Spleen (tissue), 11 donors: ENCODE measurements around the gene TRIM41. TPM values are rescaled to one million over a fixed set of nuclear protein-coding genes. Genes with fewer than 3 reads are reported as not detected.
A peak's percentile ranks its signal among the peaks of the same experiment; 100 is the strongest.

ENCODE experiments used
- DNase-seq: peaks from one replicate; pipeline ENCODE4 v3.0.0-alpha.2; 2020
- H3K27ac ChIP-seq, 8 donors: fragments of 200-600 bp; sonication (generic) in 7 of 8; 1 replicate in 4 of 8; 2 replicates in 4 of 8; pipeline versions ENCODE4 v1.5.0 to v1.8.0; 2016 to 2021; ENCODE audit warnings: inconsistent platforms in 4 of 8, mild to moderate bottlenecking in 4 of 8, moderate library complexity in 1 of 8
- H3K27me3 ChIP-seq, 7 donors: fragments of 200-600 bp; sonication (generic) in 6 of 7; replicated peaks in 1 of 7; 1 replicate in 4 of 7; 2 replicates in 3 of 7; pipeline versions ENCODE4 v1.5.0 to v1.8.0; 2016 to 2021; ENCODE audit warnings: inconsistent platforms in 3 of 7, mild to moderate bottlenecking in 1 of 7
- H3K36me3 ChIP-seq, 6 donors: fragments of 200-600 bp; sonication (generic) in 5 of 6; 1 replicate in 4 of 6; 2 replicates in 2 of 6; pipeline versions ENCODE4 v1.5.0 to v1.8.0; 2016 to 2021; ENCODE audit warnings: inconsistent platforms in 2 of 6
- H3K4me1 ChIP-seq, 6 donors: fragments of 200-600 bp; sonication (generic) in 5 of 6; 1 replicate in 3 of 6; 2 replicates in 3 of 6; pipeline versions ENCODE4 v1.5.0 to v1.8.0; 2016 to 2021; ENCODE audit warnings: inconsistent platforms in 3 of 6
- H3K4me3 ChIP-seq, 8 donors: fragments of 200-600 bp; sonication (generic) in 7 of 8; 1 replicate in 4 of 8; 2 replicates in 4 of 8; pipeline versions ENCODE4 v1.5.0 to v1.8.0; 2016 to 2021; ENCODE audit warnings: inconsistent platforms in 4 of 8, mild to moderate bottlenecking in 4 of 8, moderate library complexity in 2 of 8
- H3K9me3 ChIP-seq, 8 donors: fragments of 200-600 bp; sonication (generic) in 7 of 8; 1 replicate in 4 of 8; 2 replicates in 4 of 8; pipeline versions ENCODE4 v1.5.0 to v1.8.0; 2016 to 2021; ENCODE audit warnings: inconsistent platforms in 4 of 8
- POLR2A ChIP-seq, 3 donors: fragments of 450-650 bp; IDR thresholded peaks; one replicate each; pipeline ENCODE4 v1.5.1; 2017; ENCODE audit warnings: antibody characterized with exemption in 3 of 3, mild to moderate bottlenecking in 1 of 3
- POLR2AphosphoS5 ChIP-seq, 3 donors: sonication (generic); formaldehyde crosslinking; IDR thresholded peaks; one replicate each; pipeline ENCODE4 v1.5.1; 2017; ENCODE audit warnings: antibody characterized with exemption in 3 of 3
- WGBS, 5 donors: extraction: QIAGEN DNeasy Blood & Tissue Kit in 3 of 5; methylation state at CpG; one replicate each; pipeline versions ENCODE4 v1.1.5 to v1.1.7; 2013 to 2018; 5-methylcytosine and 5-hydroxymethylcytosine counted together
- intact Hi-C: fragments of 100-400 bp; cut with DNase I; formaldehyde crosslinking; loops from one replicate; pipeline ENCODE4 v1.15.0; 2023; ENCODE audit warnings: low total_unique reads
- polyA plus RNA-seq, 3 donors: library from polyadenylated mRNA; stranded (reverse); fragments of 200-250 nt; gene quantifications; one replicate each; pipeline ENCODE4 v1.2.1, GENCODE V29; 2013
- total RNA-seq, 7 donors: library from RNA; depleted of rRNA in 3 of 7; stranded (reverse); fragments of >200 nt in 3 of 7; fragmentation: NEBNext Ultra II Directional in 4 of 7; extraction: Animal tissue kit (Norgen Biotek cat#: 25700) in 4 of 7; gene quantifications; one replicate each; pipeline versions ENCODE4 v1.1.0 to v1.2.1, GENCODE V29; 2016 to 2021
- TF ChIP-seq, protein P1 (sequence below), 11 experiments: fragments of 200-600 bp in 7 of 11; fragments of 450-650 bp in 4 of 11; sonication (generic) in 4 of 11; IDR thresholded peaks in 8 of 11; conservative IDR thresholded peaks in 3 of 11; 1 replicate in 7 of 11; 2 replicates in 4 of 11; pipeline versions ENCODE4 v1.4.0 to v1.8.0; 2016 to 2021; ENCODE audit warnings: antibody characterized with exemption in 11 of 11, inconsistent platforms in 4 of 11, mild to moderate bottlenecking in 1 of 11
- donor health status: healthy with polysubstance abuse.
- donor health status: DM: no; HTN: no; CAD: no; lungs with moderate emphysema.
- donor health status: DM: no; HTN: no; CAD: no.
- donor health status: Bipolar disorder and iron deficiency.
- donor health status: healthy.
- donor health status: DM: no; HTN: no; CAD: no.
- donor health status: DM: yes; HTN: yes; CAD: no.

The TRIM41 gene
- total and polyA plus RNA-seq, 10 donors = 12.5 to 34.1 (median 24.6) TPM

DNA sequence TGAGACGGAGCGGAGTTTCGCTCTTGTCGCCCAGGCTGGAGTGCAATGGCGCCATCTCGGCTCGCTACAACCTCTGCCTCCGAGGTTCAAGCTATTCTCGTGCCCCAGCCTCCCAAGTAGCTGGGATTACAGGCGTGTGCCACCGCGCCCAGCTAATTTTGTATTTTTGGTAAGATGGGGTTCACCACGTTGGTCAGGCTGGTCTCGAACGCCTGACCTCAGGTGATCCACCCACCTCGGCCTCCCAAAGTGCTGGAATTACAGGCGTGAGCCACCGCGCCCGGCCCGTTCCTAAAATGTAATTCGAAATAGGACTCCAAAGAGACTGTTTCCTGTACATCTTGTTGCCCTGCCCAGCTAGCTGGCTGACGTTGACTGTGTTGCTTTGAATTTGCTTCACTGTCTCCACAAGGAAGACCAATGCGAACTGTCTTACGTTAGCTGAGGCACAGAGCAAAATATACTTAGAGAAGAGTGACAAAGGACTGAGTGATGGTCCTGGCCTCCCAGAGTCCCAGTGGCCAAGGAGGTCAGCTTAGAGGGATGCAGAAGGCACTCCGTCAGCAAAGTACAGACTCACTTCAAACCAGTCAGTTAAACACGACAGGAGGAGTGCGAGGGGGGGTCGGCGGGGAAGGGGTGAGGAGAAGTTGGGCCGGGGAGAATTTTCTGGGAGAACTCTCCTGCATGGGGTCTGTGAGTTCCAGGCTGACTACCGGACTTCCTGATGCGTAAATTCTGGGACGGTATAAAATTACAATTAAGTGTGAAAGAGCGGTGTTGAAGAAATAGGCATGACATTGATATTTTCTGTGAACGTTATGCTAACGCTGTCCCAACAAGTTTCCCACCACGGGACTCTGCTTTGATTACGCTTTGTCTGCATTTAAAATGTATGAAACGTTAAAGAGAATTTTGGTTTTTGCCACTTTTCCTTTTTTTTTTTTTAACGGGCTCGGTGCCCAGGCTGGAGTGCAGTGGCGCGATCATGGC, 6.8 kb upstream of the TRIM41 start:
- peak overlapping the region; percentile 43 to 71 (median 53) for H3K4me3 ChIP-seq
- TF ChIP-seq POLR2A (IDR thresholded peaks at IDR 0.05) = no peak
- TF ChIP-seq, protein P1, sequence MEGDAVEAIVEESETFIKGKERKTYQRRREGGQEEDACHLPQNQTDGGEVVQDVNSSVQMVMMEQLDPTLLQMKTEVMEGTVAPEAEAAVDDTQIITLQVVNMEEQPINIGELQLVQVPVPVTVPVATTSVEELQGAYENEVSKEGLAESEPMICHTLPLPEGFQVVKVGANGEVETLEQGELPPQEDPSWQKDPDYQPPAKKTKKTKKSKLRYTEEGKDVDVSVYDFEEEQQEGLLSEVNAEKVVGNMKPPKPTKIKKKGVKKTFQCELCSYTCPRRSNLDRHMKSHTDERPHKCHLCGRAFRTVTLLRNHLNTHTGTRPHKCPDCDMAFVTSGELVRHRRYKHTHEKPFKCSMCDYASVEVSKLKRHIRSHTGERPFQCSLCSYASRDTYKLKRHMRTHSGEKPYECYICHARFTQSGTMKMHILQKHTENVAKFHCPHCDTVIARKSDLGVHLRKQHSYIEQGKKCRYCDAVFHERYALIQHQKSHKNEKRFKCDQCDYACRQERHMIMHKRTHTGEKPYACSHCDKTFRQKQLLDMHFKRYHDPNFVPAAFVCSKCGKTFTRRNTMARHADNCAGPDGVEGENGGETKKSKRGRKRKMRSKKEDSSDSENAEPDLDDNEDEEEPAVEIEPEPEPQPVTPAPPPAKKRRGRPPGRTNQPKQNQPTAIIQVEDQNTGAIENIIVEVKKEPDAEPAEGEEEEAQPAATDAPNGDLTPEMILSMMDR (IDR thresholded peaks at IDR 0.05 in 8 of 11, conservative IDR thresholded peaks at IDR 0.05 in 3 of 11) = no peak
- TF ChIP-seq POLR2AphosphoS5 (IDR thresholded peaks at IDR 0.05) = peak in 1 of 3 donors; percentile 8
- H3K4me1 ChIP-seq = peaks cover 5 to 50% (median 33%) of the 10 kb centered on the region in 6 donors
- H3K27me3 ChIP-seq = peaks cover 0 to 12% (median 0%) of the 10 kb centered on the region in 7 donors
- intact Hi-C loops = no loop called here
- no peaks in the 10 kb centered on the region for H3K9me3 ChIP-seq
- DNase-seq = no peak
- H3K27ac ChIP-seq = peak overlapping the region in 7 of 8 donors; percentile 15 to 90 (median 78)
- 21 to 33% (median 27%) methylated on average over 44 of the region's 44 CpGs for WGBS, 5 donors
- H3K36me3 ChIP-seq = no peaks in the 10 kb centered on the region

DNA sequence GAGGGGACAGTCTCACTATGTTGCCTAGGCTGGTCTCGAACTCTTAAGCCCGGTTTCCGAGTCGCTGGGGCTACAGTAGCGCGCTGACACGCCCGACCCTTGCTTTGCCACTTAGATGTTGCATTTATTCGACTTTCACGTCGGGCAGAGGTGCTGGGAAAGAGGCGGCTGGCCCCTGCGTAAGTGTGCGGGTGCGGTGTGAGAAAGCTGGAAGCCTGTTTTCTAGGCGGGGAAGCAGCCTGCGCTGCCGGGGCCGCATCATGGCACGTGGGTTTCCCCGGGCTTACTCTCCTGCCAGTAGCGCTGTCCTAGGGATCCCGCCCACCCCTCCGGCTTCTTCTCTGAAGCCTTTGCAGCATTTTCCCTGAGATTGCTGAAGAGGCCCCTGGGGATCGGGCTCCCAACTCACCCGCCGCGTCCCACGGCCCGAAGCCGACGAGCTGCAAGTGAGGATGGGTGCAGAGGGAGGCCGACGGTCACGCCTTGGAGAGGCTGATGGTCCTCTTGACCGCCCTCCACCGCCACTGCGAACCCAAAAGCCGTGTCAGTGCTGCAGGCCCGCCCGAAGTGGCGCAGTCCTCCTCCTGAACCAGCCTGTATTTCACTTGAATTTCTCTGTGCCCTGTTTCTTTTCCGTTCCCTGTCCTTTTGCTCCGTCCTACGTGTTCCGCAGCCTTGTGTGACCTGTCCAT, 5.8 kb upstream of the TRIM41 start:
- Histone ChIP-seq H3K27me3 (peaks cover 0 to 12% (median 0%) of the 10 kb centered on the region in 7 donors), H3K4me1 (peaks cover 8 to 59% (median 42%) of the 10 kb centered on the region in 6 donors), H3K4me3 (peak overlapping the region; percentile 43 to 71 (median 53)), H3K27ac (peak overlapping the region; percentile 18 to 90 (median 76)), H3K36me3 (no peaks in the 10 kb centered on the region), H3K9me3 (no peaks in the 10 kb centered on the region)
- TF ChIP-seq, protein P1 (IDR thresholded peaks at IDR 0.05 in 8 of 11, conservative IDR thresholded peaks at IDR 0.05 in 3 of 11) = no peak
- TF ChIP-seq POLR2AphosphoS5 (IDR thresholded peaks at IDR 0.05) = peak in 2 of 3 donors; percentile 38 to 58
- TF ChIP-seq POLR2A (IDR thresholded peaks at IDR 0.05) = no peak
- intact Hi-C loops = no loop called here
- 1 to 2% (median 1%) methylated on average over 26 to 46 of the region's 46 CpGs for WGBS, 5 donors
- DNase-seq = peak; percentile 89

DNA sequence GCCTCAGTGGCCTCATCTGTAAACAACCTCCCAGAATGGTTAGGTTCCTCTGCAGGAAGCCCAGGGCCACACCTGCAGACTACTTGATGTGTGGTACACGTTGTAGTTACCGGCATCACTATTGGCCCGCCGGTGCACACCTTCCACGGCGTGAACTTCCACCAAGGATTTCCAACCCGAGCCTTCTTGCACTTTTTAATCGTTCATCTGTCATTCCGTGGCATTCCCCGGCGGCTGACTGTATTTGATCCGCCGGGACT, 5.3 kb upstream of the TRIM41 start:
- Histone ChIP-seq H3K4me3 (peak overlapping the region; percentile 43 to 71 (median 53)), H3K9me3 (no peaks in the 10 kb centered on the region), H3K27me3 (peaks cover 0 to 12% (median 0%) of the 10 kb centered on the region in 7 donors), H3K27ac (peak overlapping the region; percentile 18 to 90 (median 76)), H3K4me1 (peaks cover 8 to 64% (median 47%) of the 10 kb centered on the region in 6 donors), H3K36me3 (no peaks in the 10 kb centered on the region)
- TF ChIP-seq POLR2AphosphoS5 (IDR thresholded peaks at IDR 0.05) (peak in 1 of 3 donors; percentile 30), POLR2A (IDR thresholded peaks at IDR 0.05) (no peak)
- WGBS, 5 donors = 1 to 4% (median 3%) methylated on average over 13 of the region's 13 CpGs
- intact Hi-C loops = no loop called here
- peak; percentile 84 for DNase-seq

DNA sequence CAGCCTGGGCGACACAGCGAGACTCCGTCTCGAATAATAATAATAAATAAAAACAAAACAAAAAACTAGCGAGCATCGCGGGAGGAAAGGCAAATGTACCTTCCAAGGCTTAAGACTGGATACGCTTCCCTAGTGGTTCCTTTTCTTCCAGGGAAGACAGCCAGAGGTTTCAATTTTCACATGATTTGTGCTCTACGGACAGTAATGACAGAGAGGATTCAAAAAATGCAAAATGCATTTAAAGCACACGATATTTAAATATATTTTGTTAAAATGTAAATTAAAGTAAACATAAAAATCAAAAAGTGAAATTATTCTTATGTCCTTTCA, 4.3 kb upstream of the TRIM41 start:
- peak overlapping the region; percentile 18 to 90 (median 76) for H3K27ac ChIP-seq
- TF ChIP-seq, protein P1 (IDR thresholded peaks at IDR 0.05 in 8 of 11, conservative IDR thresholded peaks at IDR 0.05 in 3 of 11) = no peak
- TF ChIP-seq POLR2A (IDR thresholded peaks at IDR 0.05) (no peak), POLR2AphosphoS5 (IDR thresholded peaks at IDR 0.05) (no peak)
- peaks cover 0 to 12% (median 0%) of the 10 kb centered on the region in 7 donors for H3K27me3 ChIP-seq
- H3K4me1 ChIP-seq = peaks cover 8 to 66% (median 47%) of the 10 kb centered on the region in 6 donors
- no peaks in the 10 kb centered on the region for H3K9me3 ChIP-seq
- no peak for DNase-seq
- H3K36me3 ChIP-seq = no peaks in the 10 kb centered on the region
- intact Hi-C loops = no loop called here
- WGBS, 5 donors = 33 to 38% (median 36%) methylated on average over 10 of the region's 10 CpGs
- H3K4me3 ChIP-seq = peak overlapping the region in 7 of 8 donors; percentile 13 to 71 (median 53)
